Motor neuron (in vitro differentiated cells): Measurements from ENCODE around the gene CAMK2D. TPM values are rescaled to one million over a fixed set of nuclear protein-coding genes. Genes with fewer than 3 reads are reported as not detected.
A peak's percentile ranks its signal among the peaks of the same experiment; 100 is the strongest.
"Not testable (repeated sequence)": the region's sequence is repeated elsewhere in the genome, so short reads cannot be mapped to it uniquely, and the experiment has no call there.

Experiments used
- ATAC-seq, 8 experiments: fragments of 200-7000 bp; cut with Tn5 transposase; replicated peaks in 6 of 8; 2 replicates each; pipeline ENCODE4 v1.8.0; 2021; ENCODE audit warnings: mild to moderate bottlenecking in 8 of 8, moderate library complexity in 8 of 8
- H3K27ac ChIP-seq, 2 donors: fragments of 250-450 bp; sonication (Bioruptor Pico); 2 replicates each; pipeline ENCODE4 v1.9.0; 2021; ENCODE audit warnings: antibody characterized with exemption in 2 of 2, mild to moderate bottlenecking in 2 of 2, moderate library complexity in 1 of 2
- H3K4me1 ChIP-seq, 2 donors: fragments of 250-450 bp; sonication (Bioruptor Pico); replicated peaks in 1 of 2; 2 replicates each; pipeline ENCODE4 v1.6.1; 2021; ENCODE audit warnings: antibody characterized with exemption in 2 of 2, mild to moderate bottlenecking in 2 of 2, moderate library complexity in 1 of 2
- H3K4me3 ChIP-seq, 5 donors: fragments of 250-450 bp; sonication (Bioruptor Pico); 2 replicates each; pipeline ENCODE4 v1.9.0; 2021; ENCODE audit warnings: antibody characterized with exemption in 5 of 5, mild to moderate bottlenecking in 5 of 5, moderate library complexity in 4 of 5
- WGBS, 10 experiments: fragments of 450-650 bp; shearing (Covaris generic); methylation state at CpG; one replicate each; pipeline ENCODE4 v1.0.0; 2022; 5-methylcytosine and 5-hydroxymethylcytosine counted together
- in situ Hi-C, 9 experiments: fragments of 400-800 bp; cut with MboI; loops; one replicate each; pipeline ENCODE4 v1.15.0; 2021; ENCODE audit warnings: low sequenced_read_pairs in 9 of 9, low pct_unique_long_range_greater_than_20kb in 2 of 9; ENCODE audit not compliant: unreplicated experiment in 9 of 9
- total RNA-seq, 8 experiments: library from RNA; unstranded; fragments of 300-600 nt; gene quantifications; 2 replicates each; pipeline versions ENCODE4 v1.2.3 to v1.2.4, GENCODE V29; 2022

CAMK2D gene
- total RNA-seq, 8 experiments from 2014 or later = 14.5 to 77.2 (median 33.5) TPM

- no peaks in the 10 kb centered on the region for H3K4me1 ChIP-seq
- H3K4me3 ChIP-seq = no peak overlapping the region
- in situ Hi-C loops = no loop called here
- no peak for ATAC-seq
- 76 to 93% (median 88%) methylated on average over 2 to 4 of the region's 4 CpGs; no CpG with 5 or more reads in 2 of the 10 experiments for WGBS, 10 experiments
- H3K27ac ChIP-seq = no peak overlapping the region
These were observed 74.3 kb downstream of the CAMK2D start for GRCh38 chr4:113687067-113687718.

DNA sequence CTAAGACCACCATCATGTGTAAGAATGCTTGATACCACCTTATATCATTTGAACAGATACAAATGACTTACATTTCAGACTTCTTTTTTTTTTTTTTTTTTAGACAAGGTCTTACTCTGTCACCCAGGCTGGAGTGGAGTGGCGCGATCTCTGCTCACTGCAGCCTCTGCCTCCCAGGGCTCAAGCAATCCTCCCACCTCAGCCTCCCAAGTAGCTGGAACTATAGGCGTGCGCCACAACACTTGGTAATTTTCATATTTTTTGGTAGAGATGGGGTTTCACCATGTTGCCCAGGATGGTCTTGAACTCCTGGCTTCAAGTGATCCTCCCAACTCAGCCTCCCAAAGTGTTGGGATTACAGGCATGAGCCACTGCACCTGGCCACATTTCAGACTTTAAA is 76.4 kb downstream of the CAMK2D start:
- ATAC-seq, in situ Hi-C loops, H3K27ac ChIP-seq, H3K4me1 ChIP-seq, H3K4me3 ChIP-seq: not testable (repeated sequence)
- 100% methylated on average over 1 to 4 of the region's 4 CpGs; no CpG with 5 or more reads in 4 of the 10 experiments for WGBS, 10 experiments

DNA sequence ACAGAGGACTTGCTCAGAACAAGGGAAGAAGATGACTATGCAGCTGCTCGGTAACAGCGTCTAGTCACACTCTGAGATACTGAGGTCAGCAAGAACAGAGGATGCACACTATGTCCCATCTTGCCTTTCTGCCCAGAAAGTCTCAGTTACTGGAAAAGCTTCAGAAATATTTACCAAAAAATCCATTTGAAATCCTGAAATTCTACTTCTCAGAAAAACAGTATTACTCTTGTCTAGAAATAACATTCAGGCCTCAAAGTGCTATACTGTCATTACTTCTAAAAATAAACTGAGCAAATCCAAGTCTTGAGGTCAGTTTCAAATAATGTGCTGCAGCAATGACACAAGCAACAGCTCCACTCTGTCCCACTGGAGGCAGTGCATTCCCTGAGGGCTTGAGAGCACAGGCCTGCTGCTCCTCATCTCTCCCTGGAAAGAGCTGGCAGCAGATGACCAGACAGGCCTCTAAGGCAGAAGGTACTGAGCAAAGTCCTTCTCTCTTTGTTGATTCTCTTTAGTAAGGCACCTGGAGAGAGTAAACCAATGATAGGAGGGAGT is 76.9 kb downstream of the CAMK2D start:
- 0 to 100% (median 31%) methylated on average over 2 of the region's 2 CpGs; no CpG with 5 or more reads in 5 of the 10 experiments for WGBS, 10 experiments
- ATAC-seq = peak; percentile 77 to 98 (median 96)
- no peak overlapping the region for H3K4me3 ChIP-seq
- in situ Hi-C loops = no loop called here
- H3K27ac ChIP-seq = no peak overlapping the region
- no peaks in the 10 kb centered on the region for H3K4me1 ChIP-seq

GRCh38 chr4:113682730-113683537 is 78.6 kb downstream of the CAMK2D start:
- Histone ChIP-seq H3K4me3 (no peak overlapping the region), H3K4me1 (no peaks in the 10 kb centered on the region), H3K27ac (no peak overlapping the region)
- no peak for ATAC-seq
- in situ Hi-C loops = no loop called here
- WGBS, 10 experiments = 77 to 100% (median 90%) methylated on average over 1 to 4 of the region's 4 CpGs

DNA sequence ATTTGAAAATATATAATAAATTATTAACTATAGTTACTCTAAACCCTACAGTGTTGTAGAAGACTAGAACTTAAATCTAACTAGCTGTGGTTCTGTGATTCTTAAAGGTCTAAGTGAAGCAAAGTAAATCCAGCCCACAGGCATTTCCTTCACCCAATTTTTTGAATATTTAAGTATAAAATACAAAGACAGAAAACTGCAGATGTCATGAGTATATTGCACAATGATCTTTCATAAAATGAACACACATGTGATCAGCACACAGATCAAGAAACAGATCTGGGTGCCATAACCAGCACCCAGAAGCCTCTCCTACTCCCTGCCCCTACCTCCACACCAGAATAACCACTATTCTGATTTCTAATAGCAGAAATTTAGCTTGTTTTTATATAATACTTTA is 82.9 kb downstream of the CAMK2D start:
- no peak overlapping the region for H3K4me3 ChIP-seq
- no peak overlapping the region for H3K27ac ChIP-seq
- peak in 2 of 8 experiments; percentile 18 to 40 for ATAC-seq
- in situ Hi-C loops = no loop called here
- H3K4me1 ChIP-seq = peaks cover 0 to 2% of the 10 kb centered on the region in 2 donors

DNA sequence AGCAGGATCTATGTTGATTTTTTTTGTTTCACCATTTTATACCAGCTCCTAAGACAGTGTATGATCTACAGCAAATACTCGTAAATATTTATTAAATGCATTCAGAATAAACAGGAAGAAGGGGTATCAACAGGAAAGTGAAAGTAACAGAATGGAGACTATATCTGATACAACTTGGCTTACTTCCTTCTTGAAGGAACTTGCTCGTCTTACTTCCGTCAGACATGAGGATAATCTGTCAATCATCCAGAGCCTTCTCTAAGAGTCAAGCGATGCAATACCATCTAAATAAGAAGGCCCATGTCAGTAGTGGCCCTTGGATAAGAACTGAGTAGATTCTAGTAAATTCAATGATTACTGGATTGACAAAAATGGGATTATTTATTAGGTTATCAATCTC is 84.2 kb downstream of the CAMK2D start:
- in situ Hi-C loops = no loop called here
- no peak for ATAC-seq
- WGBS, 10 experiments = 77 to 100% (median 97%) methylated on average over 1 to 4 of the region's 4 CpGs; no CpG with 5 or more reads in 1 of the 10 experiments
- Histone ChIP-seq H3K27ac (no peak overlapping the region), H3K4me1 (peaks cover 0 to 2% of the 10 kb centered on the region in 2 donors), H3K4me3 (no peak overlapping the region)

DNA sequence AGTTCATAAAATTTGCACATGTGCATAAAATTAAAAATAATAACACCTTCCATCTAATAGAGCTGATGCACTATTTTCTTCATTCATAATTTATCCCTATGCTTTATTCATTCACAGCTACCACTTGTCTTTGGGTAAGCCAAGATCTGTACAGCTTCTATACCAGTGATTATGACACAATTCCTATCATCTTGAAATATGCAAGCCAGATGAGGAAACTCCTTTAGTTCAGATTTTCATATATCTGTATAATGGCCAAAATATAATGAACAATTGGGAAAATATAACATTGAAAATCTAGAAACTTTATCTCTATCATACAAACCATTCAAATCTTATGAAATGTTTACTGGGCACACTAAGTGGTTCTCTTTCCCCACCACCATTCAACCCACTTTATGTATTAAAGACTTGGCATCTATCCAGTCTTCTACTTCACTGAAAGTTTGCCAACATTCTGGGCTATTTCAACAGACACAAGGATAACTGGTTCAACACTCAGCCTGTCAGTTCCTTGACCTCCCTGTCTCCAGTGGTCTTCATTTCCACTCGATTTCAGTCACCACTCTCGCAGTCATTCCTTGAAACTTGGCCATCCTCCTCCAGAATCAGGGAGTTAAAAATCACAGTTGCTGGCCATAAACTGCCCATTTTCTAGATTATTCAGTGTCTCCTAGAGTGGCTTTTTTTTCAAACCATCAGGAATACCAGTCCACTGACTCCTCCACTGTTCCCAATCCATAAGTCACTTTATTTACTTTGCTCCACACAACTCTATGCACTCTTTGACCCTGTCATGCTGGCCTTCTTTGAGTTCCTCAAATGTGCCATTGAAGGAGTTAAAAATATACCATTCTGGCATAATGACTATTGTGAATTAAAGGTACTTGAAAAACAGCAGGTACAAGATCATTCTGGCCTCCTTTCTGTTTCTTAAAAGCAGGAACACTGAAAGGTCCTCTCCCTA is 85.5 kb downstream of the CAMK2D start:
- Histone ChIP-seq H3K4me1 (peaks cover 0 to 2% of the 10 kb centered on the region in 2 donors), H3K4me3 (no peak overlapping the region), H3K27ac (no peak overlapping the region)
- 83 to 100% (median 100%) methylated on average over 2 of the region's 2 CpGs; no CpG with 5 or more reads in 3 of the 10 experiments for WGBS, 10 experiments
- no peak for ATAC-seq
- in situ Hi-C loops = no loop called here

GRCh38 chr4:113674733-113675132 is 86.8 kb downstream of the CAMK2D start:
- in situ Hi-C loops = no loop called here
- Histone ChIP-seq H3K4me1 (peaks cover 0 to 2% of the 10 kb centered on the region in 2 donors), H3K27ac (no peak overlapping the region), H3K4me3 (no peak overlapping the region)
- ATAC-seq = no peak
- WGBS, 10 experiments = 83 to 100% (median 100%) methylated on average over 1 to 2 of the region's 2 CpGs; no CpG with 5 or more reads in 4 of the 10 experiments

- no peak for ATAC-seq
- in situ Hi-C loops = no loop called here
- H3K4me1 ChIP-seq = peaks cover 0 to 2% of the 10 kb centered on the region in 2 donors
- WGBS, 10 experiments = 86 to 100% (median 100%) methylated on average over 1 of the region's 1 CpG; no CpG with 5 or more reads in 4 of the 10 experiments
- no peak overlapping the region for H3K27ac ChIP-seq
- no peak overlapping the region for H3K4me3 ChIP-seq
These were observed 87.3 kb downstream of the CAMK2D start for GRCh38 chr4:113674251-113674650.

- ATAC-seq = peak in 5 of 8 experiments; percentile 12 to 74 (median 53)
- Histone ChIP-seq H3K4me1 (peaks cover 0 to 2% of the 10 kb centered on the region in 2 donors), H3K4me3 (no peak overlapping the region), H3K27ac (no peak overlapping the region)
- WGBS, 10 experiments = 80 to 100% (median 90%) methylated on average over 1 to 2 of the region's 2 CpGs; no CpG with 5 or more reads in 6 of the 10 experiments
- in situ Hi-C loops = no loop called here
These were observed 88.1 kb downstream of the CAMK2D start for GRCh38 chr4:113673450-113673849.

DNA sequence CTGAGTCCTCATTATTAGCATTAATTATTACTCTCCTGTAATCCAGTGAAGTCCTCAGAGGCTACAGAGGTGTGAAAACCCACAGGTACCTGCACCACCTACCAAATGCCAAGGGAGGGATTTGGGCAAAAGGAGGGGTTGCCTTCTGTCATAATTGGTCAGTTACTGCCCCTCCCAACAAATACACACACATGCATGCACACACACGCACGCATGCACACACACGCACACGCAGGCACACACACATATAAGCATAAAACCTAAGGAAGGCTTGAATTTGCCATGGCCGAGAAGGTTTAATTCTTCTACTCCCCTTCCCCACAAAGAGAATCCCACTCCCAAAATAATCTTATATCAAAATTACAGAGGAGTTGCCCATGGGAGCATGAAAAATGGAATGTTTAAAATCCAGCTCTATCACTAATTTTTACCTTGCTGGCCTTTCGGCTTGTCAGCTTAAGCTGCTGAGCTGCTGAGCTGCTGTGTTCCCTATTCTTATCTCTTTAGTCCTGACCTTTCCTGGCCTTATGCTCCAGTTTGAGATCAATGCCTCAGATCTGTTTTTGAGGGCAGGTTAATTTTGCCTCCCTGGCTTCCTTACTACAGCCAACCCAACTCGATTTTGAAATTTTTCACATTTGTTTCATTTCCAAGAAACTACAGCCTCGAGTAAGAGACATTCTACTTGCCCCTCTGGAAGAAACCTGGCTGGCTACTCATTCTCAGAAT is 95.0 kb downstream of the CAMK2D start:
- in situ Hi-C loops = no loop called here
- ATAC-seq = no peak
- Histone ChIP-seq H3K4me3 (no peak overlapping the region), H3K4me1 (no peaks in the 10 kb centered on the region), H3K27ac (no peak overlapping the region)
- WGBS, 10 experiments = 50 to 100% (median 80%) methylated on average over 1 to 7 of the region's 8 CpGs

DNA sequence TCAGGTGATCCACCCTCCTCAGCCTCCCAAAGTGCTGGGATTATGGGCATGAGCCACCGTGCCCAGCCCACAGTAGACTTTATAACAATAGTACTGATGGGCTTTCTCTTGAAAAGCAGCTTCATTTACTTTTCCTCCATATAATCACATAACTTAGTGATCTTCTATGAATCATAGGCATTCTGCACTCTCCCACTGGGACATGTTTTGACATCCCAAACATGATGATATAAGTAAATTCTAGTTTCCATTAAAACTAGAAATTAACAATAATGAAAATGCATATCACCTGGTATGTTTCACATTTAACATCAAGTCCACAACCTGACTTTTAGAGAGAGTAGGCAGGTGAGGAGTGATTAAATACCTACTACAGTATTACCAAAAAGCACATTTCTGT is 96.5 kb downstream of the CAMK2D start:
- no peak for ATAC-seq
- no peak overlapping the region for H3K4me3 ChIP-seq
- in situ Hi-C loops = no loop called here
- no peak overlapping the region for H3K27ac ChIP-seq
- 100% methylated on average over 1 of the region's 1 CpG; no CpG with 5 or more reads in 6 of the 10 experiments for WGBS, 10 experiments
- H3K4me1 ChIP-seq = no peaks in the 10 kb centered on the region
